ENCODE results near the gene TFPI2.
"Not testable (repeated sequence)": the region's sequence is repeated elsewhere in the genome, so short reads cannot be mapped to it uniquely, and the experiment has no call there.

The TFPI2 gene

GRCh38 chr7:93890464-93891068, at the start of gene TFPI2:
Gene TFPI2 (minus strand): TSS chr7:93890753. CDS start chr7:93890678, 75 bp downstream.
- no peak for DNase-seq (ENCODE audit: low read depth, low spot score)

DNA sequence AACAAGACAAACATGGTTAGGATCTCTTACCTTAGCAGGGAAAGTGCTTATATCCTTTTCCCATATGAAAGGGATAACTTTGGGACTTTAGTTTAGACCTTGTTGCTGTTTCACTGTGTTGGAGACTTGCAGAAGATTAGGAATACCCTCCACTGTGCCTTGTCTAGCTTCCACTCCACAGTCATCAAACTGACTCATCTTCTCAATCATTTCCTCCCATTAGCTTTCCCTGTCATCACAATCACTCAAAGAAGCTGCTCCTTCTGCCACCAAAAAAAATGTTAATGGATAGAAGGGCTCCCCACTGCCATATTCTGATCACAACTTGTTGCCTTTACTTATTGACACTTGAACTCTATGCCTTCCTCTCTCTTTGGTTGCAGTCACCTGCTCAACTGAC, 47.7 kb upstream of the TFPI2 start:
- no peak for DNase-seq (ENCODE audit: low read depth, low spot score)

DNA sequence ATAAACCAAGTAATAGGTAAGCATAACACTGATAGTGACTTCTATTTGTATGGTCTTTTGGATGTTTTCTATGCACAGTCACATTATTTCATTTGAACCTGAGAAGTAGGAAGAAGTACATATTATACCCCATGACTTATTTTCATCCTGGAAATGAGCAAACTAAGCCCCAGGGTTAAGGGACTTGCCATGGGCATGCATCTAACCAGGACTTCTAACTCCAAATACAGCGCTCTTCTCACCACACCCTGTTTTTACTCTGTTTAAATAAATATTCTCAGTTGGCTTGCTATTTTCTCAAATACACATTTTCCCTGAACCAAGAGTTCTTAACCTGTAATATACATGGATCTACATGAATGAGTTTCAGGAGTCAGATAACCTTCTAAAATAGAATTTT, 47.3 kb upstream of the TFPI2 start:
- DNase-seq (ENCODE audit: low read depth, low spot score): no peak

DNA sequence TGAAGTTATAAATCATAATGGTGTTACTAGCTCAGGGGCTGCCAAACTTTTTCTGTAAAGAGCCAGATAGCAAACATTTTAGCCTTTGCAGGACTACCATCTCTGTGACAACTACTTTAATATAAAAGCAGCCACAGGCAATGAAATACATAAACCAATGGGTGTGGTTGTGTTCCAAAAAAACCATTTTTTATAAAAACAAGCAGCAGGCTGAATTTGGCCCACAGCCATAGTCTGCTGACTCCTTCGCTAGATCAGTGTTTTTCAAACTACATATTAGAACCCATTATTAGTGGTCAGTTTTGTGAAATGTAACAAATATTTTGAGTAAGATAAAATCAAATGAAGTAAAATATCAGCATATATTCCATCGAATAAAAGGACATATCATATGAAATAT, 44.5 kb upstream of the TFPI2 start:
- DNase-seq (ENCODE audit: low read depth, low spot score): no peak

DNA sequence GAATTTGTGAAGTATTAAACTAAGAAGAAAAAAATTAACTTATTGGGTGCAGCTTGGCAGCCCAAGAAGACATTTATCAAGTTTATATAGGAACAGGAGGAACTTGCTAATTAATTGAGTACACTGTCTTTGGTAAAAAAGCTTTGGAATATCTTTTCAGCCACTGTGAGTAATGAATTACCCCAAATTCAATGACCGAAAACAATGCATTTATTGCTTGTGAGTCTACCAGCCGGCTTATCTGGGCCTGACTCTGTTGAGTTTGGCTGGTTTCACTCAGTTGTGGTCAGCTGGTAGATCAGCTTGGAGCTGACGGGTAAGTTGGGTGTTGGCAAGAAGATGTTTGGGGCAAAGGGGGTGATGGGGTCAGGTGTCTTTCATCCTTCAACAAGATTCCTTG, 42.6 kb upstream of the TFPI2 start:
- no peak for DNase-seq (ENCODE audit: low read depth, low spot score)

DNA sequence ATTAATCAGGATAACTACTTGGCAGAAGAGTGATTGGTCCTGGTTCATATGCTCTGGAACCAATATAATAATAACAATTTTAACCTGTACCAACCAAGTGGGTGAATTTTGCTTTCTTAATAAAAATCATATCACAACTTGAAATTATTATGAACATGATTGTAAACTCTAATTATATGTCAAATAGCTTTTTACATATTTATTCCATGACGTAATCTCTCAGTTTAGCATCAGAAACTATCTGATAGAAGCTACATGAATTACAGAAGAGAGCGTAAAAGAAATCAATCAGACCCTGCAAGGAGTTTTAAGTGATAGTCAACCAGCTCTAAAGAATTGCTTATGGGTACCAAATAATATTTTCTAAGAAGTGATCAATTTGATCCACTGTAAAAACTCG, 41.1 kb upstream of the TFPI2 start:
- DNase-seq (ENCODE audit: low read depth, low spot score): no peak

- DNase-seq (ENCODE audit: low read depth, low spot score): no peak
Observed at GRCh38 chr7:93927585-93927984, 37.0 kb upstream of the TFPI2 start.

- DNase-seq (ENCODE audit: low read depth, low spot score): no peak
Observed at GRCh38 chr7:93926800-93927199, 36.2 kb upstream of the TFPI2 start.

DNA sequence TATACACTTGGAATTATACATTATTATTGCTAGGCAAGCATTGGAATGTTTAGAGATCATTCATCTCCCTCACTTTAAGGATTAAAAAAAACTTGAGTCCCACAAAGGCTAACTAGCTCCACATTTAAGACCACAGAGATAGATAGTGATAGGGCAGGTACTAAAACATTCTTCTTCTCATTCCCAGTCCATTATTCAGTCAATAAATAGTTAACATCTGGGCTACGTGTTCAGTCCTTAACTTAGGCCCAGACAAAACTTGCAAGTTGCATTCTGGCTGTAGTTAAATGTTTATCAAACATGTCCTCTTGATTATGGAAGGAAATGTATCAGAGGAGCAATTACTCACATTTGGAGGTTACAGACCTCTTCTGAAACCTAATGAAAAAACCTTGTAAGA, 33.4 kb upstream of the TFPI2 start:
- no peak for DNase-seq (ENCODE audit: low read depth, low spot score)

GRCh38 chr7:93923296-93923695, 32.7 kb upstream of the TFPI2 start:
- DNase-seq (ENCODE audit: low read depth, low spot score): no peak

- peak; percentile 63 for DNase-seq (ENCODE audit: low read depth, low spot score)
Observed at GRCh38 chr7:93921607-93922566, 31.3 kb upstream of the TFPI2 start, which contains the start of gene GNG11. Gene GNG11 (plus strand): TSS chr7:93921735. CDS start chr7:93922138, 403 bp downstream.

GRCh38 chr7:93921186-93921585, 30.6 kb upstream of the TFPI2 start:
- DNase-seq (ENCODE audit: low read depth, low spot score): no peak

DNA sequence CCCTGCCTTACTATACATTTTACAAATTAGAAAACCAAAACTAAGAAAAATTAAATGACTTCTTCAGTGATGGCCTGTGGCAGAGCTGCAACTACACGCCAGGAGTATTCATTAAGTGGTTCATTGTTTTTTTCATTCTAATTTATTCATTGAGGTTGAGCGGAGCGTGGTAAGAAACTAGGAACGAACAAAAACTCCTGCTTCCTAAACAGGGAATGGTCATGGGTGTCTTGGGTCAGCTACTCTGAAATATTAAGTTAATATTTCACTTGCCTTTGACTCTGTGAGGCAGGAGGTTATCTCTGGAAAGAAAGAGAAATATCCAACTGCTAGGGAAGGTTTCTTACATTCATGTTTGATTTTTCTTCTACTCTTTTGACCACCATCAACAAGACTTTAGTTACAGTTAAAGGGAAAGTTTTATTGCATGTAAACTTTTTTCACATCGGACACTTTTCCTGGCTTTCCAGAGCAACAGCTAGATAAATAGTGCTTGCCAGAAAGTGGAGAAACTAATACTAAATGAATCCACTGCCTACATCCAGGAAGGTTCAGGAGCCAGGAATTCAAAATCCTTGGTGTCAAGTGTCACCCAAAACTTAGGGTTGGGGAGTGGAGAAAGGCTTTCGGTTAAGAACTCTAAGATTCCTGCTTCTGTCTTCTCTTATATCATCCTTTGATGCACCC, 30.1 kb upstream of the TFPI2 start:
- no peak for DNase-seq (ENCODE audit: low read depth, low spot score)

GRCh38 chr7:93916315-93916714, 25.8 kb upstream of the TFPI2 start:
- DNase-seq (ENCODE audit: low read depth, low spot score): not testable (repeated sequence)

GRCh38 chr7:93915888-93916287, 25.3 kb upstream of the TFPI2 start:
- not testable (repeated sequence) for DNase-seq (ENCODE audit: low read depth, low spot score)

GRCh38 chr7:93915206-93915842, 24.8 kb upstream of the TFPI2 start:
- not testable (repeated sequence) for DNase-seq (ENCODE audit: low read depth, low spot score)

- DNase-seq (ENCODE audit: low read depth, low spot score): no peak
Observed at GRCh38 chr7:93914581-93915066, 24.1 kb upstream of the TFPI2 start.

DNA sequence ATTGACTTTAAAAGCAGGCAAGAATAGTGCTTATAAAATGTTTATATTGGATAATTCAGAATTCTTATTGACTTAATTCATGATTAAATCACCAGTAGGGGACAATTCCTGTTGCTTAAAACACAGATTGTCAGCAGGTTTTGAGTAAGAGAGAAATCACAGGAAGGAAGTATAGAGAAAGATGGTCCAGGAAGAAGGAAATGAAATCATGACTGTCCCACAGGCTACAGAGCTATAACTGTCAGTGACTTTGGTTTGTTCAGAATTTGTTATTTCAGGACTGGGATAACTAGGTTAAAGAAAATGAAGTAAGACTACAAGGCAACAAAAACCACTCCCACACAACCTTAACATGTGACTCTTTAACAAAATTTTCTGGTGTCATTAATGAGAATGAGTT, 22.6 kb upstream of the TFPI2 start:
- no peak for DNase-seq (ENCODE audit: low read depth, low spot score)

- DNase-seq (ENCODE audit: low read depth, low spot score): not testable (repeated sequence)
Observed at GRCh38 chr7:93911661-93912060, 21.1 kb upstream of the TFPI2 start.

DNA sequence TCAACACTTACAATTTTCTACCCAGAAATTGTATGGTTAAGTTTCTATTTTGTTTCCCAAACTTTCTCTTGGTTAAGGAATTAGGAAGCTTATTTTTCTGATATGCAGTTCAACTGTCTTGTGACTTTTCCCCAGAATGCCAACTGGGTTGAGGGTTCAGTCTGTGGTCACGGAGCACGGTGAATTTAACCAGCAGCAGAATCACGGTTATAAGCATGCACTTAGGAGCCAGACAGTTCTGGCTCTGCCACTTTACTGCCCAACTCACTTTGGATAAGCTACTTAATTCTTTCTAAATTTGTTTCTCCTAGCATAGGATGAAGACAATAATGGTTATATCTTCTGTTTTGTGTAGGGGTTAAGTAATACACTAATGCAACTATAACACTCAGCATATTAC, 20.7 kb upstream of the TFPI2 start:
- DNase-seq (ENCODE audit: low read depth, low spot score): not testable (repeated sequence)

Data from smooth muscle cell of the brain vasculature (primary cell).